ENCODE results near the gene SMS. TPM values are rescaled to one million over a fixed set of nuclear protein-coding genes. Genes with fewer than 3 reads are reported as not detected.

The SMS gene
- total RNA-seq, 1 donor from 2014 or later: 187 TPM

DNA sequence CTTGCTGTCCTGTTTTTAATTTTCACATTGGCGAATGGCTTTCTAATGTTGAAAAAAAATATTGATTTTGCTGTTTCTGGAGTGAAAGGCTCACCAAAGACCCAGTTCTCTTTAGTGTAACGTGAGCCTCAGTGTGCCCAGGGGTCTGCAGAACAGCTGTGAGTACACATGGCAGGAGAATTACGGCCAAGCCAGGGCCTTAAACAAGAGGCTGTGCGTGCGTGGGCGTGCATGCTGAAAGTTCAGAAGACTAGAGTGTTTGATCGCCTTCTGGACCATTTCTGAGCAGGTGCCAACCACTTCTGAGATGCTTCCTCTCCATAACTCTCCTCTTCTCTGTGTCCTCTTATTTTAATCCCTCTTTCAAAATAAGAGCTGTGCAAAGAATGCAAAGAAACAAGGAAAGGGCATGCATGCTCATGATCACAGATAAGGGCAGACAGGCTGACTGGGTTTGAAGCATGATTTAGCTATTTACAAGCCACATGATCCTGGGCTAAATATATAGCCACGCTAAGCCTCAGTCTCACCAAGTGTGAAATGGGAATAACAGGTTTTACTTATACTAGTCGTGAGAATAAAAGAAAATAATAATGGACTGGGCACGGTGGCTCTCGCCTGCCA lies 101.5 kb downstream of the SMS start:
- H3K4me3 ChIP-seq (ENCODE audit: insufficient read depth, low read depth, low read length): no peak overlapping the region
- DNase-seq (ENCODE audit: low read depth) (no peak), FAIRE-seq (no peak)
- Mint-ChIP-seq H3K27ac (ENCODE audit: unreplicated experiment) (no peak overlapping the region), H3K9me3 (ENCODE audit: unreplicated experiment) (no peaks in the 10 kb centered on the region), H3K27me3 (ENCODE audit: low read depth, unreplicated experiment) (no peaks in the 10 kb centered on the region), H3K36me3 (ENCODE audit: low read depth, unreplicated experiment) (no peaks in the 10 kb centered on the region), H3K4me1 (ENCODE audit: low read depth, unreplicated experiment) (no peaks in the 10 kb centered on the region), H3K4me3 (ENCODE audit: unreplicated experiment) (no peak overlapping the region)
- H4K20me1 ChIP-seq (ENCODE audit: insufficient read depth, low read length): no peaks in the 10 kb centered on the region
- H3K27ac ChIP-seq (ENCODE audit: low read depth, low read length): no peak overlapping the region
- H3K4me1 ChIP-seq (ENCODE audit: insufficient read depth, low read length): no peaks in the 10 kb centered on the region
- no peaks in the 10 kb centered on the region for H3K36me3 ChIP-seq (ENCODE audit: insufficient read depth, low read length)
- H3K9ac ChIP-seq (ENCODE audit: low read length): no peak overlapping the region
- TF ChIP-seq EZH2 (IDR thresholded peaks at IDR 0.05; ENCODE audit: insufficient read depth, low read length) (no peak), CTCF (IDR thresholded peaks at IDR 0.05; ENCODE audit: insufficient read depth, low read depth, low read length) (no peak)
- no peaks in the 10 kb centered on the region for H3K79me2 ChIP-seq (ENCODE audit: insufficient read depth, low read length)
- no peak overlapping the region for H3K4me2 ChIP-seq (ENCODE audit: low read length)
- no peaks in the 10 kb centered on the region for H3K9me3 ChIP-seq (ENCODE audit: insufficient read depth, low read depth, low read length)
- H3K27me3 ChIP-seq (ENCODE audit: insufficient read depth, low read length): no peaks in the 10 kb centered on the region
- no peak overlapping the region for H2AFZ ChIP-seq (ENCODE audit: low read depth, low read length)

DNA sequence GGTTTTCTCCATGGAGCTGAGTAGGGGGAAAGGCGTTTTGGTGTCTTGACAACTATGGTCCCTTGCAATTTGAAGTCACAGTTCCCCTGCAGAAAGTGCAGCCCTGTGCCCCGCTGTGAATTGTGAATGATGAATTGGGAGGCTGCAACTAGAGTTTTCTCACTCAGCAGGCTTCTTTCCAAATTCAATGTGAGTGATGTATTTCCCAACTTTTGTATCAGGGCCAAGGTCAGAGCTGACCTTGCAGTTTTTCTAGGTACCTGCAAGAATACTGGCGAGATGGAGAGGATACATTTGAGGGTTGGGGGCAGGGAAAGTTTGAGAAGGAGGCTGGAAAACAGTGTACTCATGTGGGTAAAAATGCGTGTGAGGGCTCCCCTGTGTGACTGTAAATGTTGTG lies 103.4 kb downstream of the SMS start:
- Mint-ChIP-seq H3K27ac (ENCODE audit: unreplicated experiment) (no peak overlapping the region), H3K9me3 (ENCODE audit: unreplicated experiment) (no peaks in the 10 kb centered on the region), H3K36me3 (ENCODE audit: low read depth, unreplicated experiment) (no peaks in the 10 kb centered on the region), H3K4me3 (ENCODE audit: unreplicated experiment) (no peak overlapping the region), H3K27me3 (ENCODE audit: low read depth, unreplicated experiment) (no peaks in the 10 kb centered on the region), H3K4me1 (ENCODE audit: low read depth, unreplicated experiment) (no peaks in the 10 kb centered on the region)
- H3K4me2 ChIP-seq (ENCODE audit: low read length): no peak overlapping the region
- no peak overlapping the region for H3K27ac ChIP-seq (ENCODE audit: low read depth, low read length)
- TF ChIP-seq CTCF (IDR thresholded peaks at IDR 0.05; ENCODE audit: insufficient read depth, low read depth, low read length) (no peak), EZH2 (IDR thresholded peaks at IDR 0.05; ENCODE audit: insufficient read depth, low read length) (no peak)
- no peaks in the 10 kb centered on the region for H3K9me3 ChIP-seq (ENCODE audit: insufficient read depth, low read depth, low read length)
- no peak overlapping the region for H2AFZ ChIP-seq (ENCODE audit: low read depth, low read length)
- no peaks in the 10 kb centered on the region for H3K27me3 ChIP-seq (ENCODE audit: insufficient read depth, low read length)
- H4K20me1 ChIP-seq (ENCODE audit: insufficient read depth, low read length): no peaks in the 10 kb centered on the region
- H3K4me1 ChIP-seq (ENCODE audit: insufficient read depth, low read length): no peaks in the 10 kb centered on the region
- FAIRE-seq (no peak), DNase-seq (ENCODE audit: low read depth) (no peak)
- H3K4me3 ChIP-seq (ENCODE audit: insufficient read depth, low read depth, low read length): no peak overlapping the region
- H3K79me2 ChIP-seq (ENCODE audit: insufficient read depth, low read length): no peaks in the 10 kb centered on the region
- H3K36me3 ChIP-seq (ENCODE audit: insufficient read depth, low read length): no peaks in the 10 kb centered on the region
- no peak overlapping the region for H3K9ac ChIP-seq (ENCODE audit: low read length)

Other genes starting within 250 kb of the SMS start
- not detected in 2 replicates for gene SMPX, start 182.6 kb upstream of the SMS start, total RNA-seq
- 18.8 and 19.8 TPM in 2 replicates for gene MBTPS2, start 101.1 kb upstream of the SMS start, total RNA-seq
- gene YY2, start 84.7 kb upstream of the SMS start, total RNA-seq: 2.0 and 3.4 TPM in 2 replicates
- gene PHEX, start 91.6 kb downstream of the SMS start, total RNA-seq: 0.24 and 0.36 TPM in 2 replicates

Measured in astrocyte (in vitro differentiated cells and primary cell).